NB4 (cell line): ENCODE measurements around the gene SNX32.

Source experiments
- DNase-seq: peaks from one replicate; pipeline ENCODE4 v3.0.0; 2010; ENCODE audit warnings: low read depth
- H3K4me3 ChIP-seq: one replicate; pipeline ENCODE4 v1.5.1; 2011; ENCODE audit warnings: mild to moderate bottlenecking, low read depth, low read length, moderate library complexity
- MYC ChIP-seq: IDR thresholded peaks from 2 replicates; pipeline ENCODE4 v1.6.1; 2011; ENCODE audit warnings: low read depth, low read length
- POLR2A ChIP-seq: IDR thresholded peaks from 2 replicates; pipeline ENCODE4 v1.6.1; 2011; ENCODE audit warnings: mild to moderate bottlenecking; ENCODE audit not compliant: insufficient read length; ENCODE audit errors: extremely low read depth
- TF ChIP-seq, protein P1 (sequence below): IDR thresholded peaks from 2 replicates; pipeline ENCODE4 v1.6.1; 2011; ENCODE audit warnings: low read depth, low read length
- TF ChIP-seq, protein P2 (sequence below): IDR thresholded peaks from one replicate; pipeline ENCODE4 v1.5.1; 2012; ENCODE audit warnings: low read depth, low read length

Gene SNX32

DNA sequence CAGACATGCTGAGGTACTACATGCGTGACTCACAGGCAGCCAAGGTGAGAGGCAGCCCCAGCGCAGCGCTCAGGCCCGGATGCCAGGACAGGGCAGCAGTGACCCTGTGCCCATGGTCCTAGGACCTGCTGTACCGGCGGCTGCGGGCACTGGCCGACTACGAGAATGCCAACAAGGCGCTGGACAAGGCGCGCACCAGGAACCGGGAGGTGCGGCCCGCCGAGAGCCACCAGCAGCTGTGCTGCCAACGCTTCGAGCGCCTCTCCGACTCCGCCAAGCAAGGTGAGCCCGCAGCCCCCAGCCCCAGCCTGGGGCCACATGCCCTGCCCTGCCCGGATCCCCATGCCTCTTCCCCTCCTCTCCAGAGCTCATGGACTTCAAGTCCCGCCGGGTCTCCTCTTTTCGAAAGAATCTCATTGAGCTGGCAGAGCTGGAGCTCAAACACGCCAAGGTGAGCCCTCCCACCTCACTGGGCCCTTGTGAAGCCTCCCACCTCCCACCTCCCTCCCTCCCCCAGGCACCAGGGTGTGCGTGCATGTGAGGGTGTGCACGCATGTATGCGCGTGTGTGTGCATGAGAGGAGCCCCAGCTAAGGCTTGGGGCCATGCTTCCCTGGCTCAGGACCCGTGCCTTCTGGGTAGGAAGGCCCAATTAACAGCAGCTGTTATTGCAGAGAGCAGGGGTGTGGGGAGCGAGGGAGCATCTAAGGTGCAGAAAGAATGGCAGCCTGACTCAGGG is 18.9 kb downstream of the SNX32 start:
- no peak for DNase-seq
- TF ChIP-seq POLR2A (no peak), MYC (no peak)
- TF ChIP-seq, protein P1, sequence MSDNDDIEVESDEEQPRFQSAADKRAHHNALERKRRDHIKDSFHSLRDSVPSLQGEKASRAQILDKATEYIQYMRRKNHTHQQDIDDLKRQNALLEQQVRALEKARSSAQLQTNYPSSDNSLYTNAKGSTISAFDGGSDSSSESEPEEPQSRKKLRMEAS = no peak
- no peak overlapping the region for H3K4me3 ChIP-seq

DNA sequence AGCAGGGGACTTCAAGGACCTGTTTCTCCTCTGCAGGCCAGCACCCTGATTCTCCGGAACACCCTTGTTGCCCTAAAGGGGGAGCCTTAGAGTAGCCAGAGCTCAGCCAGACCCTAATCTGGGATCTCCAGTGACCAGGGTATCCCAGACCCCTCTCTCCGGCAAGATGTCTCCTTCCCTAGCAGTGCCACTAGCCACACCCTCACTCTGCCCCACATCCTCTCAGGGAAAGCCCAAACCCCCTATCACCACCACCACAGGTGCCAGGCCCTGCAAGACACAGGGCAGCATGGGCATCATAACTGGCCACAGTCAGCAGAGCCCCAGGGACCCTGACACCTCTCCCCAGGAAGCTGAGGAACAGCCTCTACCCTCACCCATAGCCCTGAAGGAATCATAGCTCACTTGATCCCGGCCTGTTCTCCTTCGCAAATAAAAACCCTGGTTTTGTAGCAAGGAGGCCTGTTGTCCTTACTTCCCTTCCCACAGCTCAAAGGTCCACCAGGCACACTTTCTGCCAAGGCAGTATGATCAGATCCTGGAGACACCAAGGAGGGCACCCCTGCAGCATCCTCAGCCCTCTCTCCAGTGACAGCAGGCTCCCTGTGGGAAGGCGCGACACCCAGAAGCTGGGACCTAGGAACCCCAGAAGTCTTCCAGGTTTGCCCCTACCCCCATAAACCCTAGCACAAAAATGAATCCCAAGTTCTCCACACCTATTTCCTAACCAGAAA is 19.6 kb downstream of the SNX32 start:
- no peak overlapping the region for H3K4me3 ChIP-seq
- DNase-seq = peak; percentile 45
- TF ChIP-seq POLR2A (no peak), MYC (no peak)
- TF ChIP-seq, protein P2, sequence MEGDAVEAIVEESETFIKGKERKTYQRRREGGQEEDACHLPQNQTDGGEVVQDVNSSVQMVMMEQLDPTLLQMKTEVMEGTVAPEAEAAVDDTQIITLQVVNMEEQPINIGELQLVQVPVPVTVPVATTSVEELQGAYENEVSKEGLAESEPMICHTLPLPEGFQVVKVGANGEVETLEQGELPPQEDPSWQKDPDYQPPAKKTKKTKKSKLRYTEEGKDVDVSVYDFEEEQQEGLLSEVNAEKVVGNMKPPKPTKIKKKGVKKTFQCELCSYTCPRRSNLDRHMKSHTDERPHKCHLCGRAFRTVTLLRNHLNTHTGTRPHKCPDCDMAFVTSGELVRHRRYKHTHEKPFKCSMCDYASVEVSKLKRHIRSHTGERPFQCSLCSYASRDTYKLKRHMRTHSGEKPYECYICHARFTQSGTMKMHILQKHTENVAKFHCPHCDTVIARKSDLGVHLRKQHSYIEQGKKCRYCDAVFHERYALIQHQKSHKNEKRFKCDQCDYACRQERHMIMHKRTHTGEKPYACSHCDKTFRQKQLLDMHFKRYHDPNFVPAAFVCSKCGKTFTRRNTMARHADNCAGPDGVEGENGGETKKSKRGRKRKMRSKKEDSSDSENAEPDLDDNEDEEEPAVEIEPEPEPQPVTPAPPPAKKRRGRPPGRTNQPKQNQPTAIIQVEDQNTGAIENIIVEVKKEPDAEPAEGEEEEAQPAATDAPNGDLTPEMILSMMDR = peak; percentile 28
- TF ChIP-seq, protein P1 = no peak

DNA sequence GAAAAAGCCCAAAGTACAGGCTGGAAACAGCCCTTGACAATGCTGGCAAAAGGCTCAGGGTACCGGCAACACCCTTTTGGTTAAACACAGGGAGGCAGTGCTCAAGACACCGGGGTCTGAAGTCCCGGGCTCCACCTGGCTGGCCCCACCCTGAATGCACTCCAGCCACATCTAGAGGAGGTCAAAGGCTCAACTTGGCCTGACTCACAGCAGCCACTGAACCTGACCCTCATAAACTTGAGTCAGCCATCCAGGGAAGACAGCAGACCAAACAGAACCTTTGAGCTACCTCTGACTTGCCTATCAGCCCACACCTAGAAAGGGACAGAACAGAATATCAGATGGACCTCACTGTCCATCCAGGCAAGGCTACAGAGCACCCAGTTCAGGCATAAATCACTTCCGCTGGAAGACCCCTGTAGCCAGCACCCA is 20.4 kb downstream of the SNX32 start:
- H3K4me3 ChIP-seq = no peak overlapping the region
- no peak for DNase-seq
- TF ChIP-seq POLR2A = no peak
- TF ChIP-seq, protein P2 = no peak
- TF ChIP-seq MYC = no peak

DNA sequence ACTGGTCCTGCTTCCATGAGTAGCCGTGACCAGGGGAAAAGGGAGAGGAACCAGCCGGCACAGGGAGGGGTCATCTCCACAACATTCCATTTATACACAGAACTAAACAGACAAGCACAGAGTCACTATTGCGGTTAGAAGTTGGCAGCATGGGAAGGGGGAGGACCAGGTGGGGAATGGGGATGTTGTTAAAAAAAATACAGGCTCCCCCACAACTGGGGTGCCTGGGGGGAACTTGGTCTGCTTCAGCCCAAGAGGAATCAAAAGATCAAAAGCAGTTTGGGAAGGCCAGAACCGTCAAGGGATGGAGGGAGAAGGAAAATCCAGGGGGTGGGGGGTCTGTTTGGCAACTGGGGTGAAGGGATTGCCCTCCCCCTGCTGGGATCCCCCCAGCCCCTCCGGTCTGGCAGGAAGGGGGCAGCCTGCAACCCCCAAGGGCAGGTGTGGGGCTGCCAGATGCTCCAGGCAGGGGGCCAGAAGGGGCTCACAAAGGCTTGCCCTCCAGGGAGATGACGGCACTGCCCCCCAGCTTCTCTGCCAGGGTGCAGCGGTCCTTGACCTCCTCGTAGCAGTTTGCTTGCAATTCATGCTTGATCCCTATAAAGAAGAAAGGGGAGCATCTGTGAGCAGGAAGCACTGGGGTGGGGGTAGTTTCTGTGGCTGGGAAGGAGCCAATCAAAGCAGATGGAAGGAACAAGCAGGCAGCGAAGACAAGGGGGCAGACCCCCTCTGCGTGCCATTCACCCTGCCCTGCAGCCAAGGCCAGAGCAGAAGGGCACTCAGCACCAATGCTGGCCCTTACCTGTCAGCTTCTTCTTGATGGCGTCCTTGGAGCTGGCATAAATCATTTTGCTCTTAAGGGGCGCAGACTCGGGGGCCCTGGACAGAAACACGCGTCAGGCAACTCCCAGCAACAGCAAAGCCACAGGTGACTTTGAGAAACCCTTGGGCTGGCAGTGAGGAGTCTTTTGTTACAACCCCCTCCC is 21.4 kb downstream of the SNX32 start:
- TF ChIP-seq, protein P2 = no peak
- TF ChIP-seq, protein P1 = no peak
- H3K4me3 ChIP-seq = no peak overlapping the region
- DNase-seq = no peak

DNA sequence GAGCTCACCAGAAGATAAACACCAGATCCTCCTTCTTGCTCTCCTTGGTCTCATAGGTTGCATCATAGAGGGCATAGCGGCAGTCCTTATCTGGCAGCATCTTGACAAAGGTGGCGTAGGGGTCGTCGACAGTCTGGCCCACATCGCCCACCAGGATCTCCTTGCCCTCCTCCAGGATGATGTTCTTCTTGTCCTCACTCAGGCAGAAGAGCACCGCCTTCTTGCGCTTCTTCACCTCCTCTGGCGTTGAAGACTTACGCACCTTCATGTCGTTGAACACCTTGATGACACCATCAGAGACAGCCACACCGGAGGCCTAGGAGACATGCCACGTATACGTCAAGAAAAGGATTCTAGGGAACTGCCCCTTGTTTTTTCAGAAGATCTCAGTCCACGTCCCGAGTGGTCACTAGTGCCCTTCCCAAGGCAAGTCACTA is 22.2 kb downstream of the SNX32 start:
- DNase-seq = no peak
- H3K4me3 ChIP-seq = peak overlapping the region; percentile 96
- TF ChIP-seq, protein P2 = no peak
- TF ChIP-seq POLR2A (no peak), MYC (no peak)
- TF ChIP-seq, protein P1 = no peak
